RWPE2 (cell line): Measurements from ENCODE around the gene COLEC11.
A peak's percentile ranks its signal among the peaks of the same experiment; 100 is the strongest.
"Not testable (repeated sequence)": the region's sequence is repeated elsewhere in the genome, so short reads cannot be mapped to it uniquely, and the experiment has no call there.

Experiments
- ATAC-seq: fragments of 200-7000 bp; cut with Tn5 transposase; 3 replicates; pipeline ENCODE4 v1.9.1; 2021; ENCODE audit warnings: low read depth
- DNase-seq: peaks from one replicate; pipeline ENCODE4 v3.0.0-alpha.2; 2020; ENCODE audit warnings: low spot score
- H3K27ac ChIP-seq: fragments of 450-650 bp; 2 replicates; pipeline ENCODE4 v1.5.1; 2017; ENCODE audit warnings: mild to moderate bottlenecking; ENCODE audit not compliant: poor library complexity, severe bottlenecking
- H3K27me3 ChIP-seq: fragments of 250-450 bp; sonication (Bioruptor Pico); 2 replicates; pipeline ENCODE4 v1.5.1; 2021; ENCODE audit warnings: mild to moderate bottlenecking, moderate library complexity; ENCODE audit not compliant: insufficient read depth, poor library complexity, severe bottlenecking
- H3K36me3 ChIP-seq: fragments of 250-450 bp; sonication (Bioruptor Pico); 2 replicates; pipeline ENCODE4 v1.5.1; 2020; ENCODE audit warnings: low read depth, mild to moderate bottlenecking, moderate library complexity
- H3K4me1 ChIP-seq: fragments of 250-450 bp; sonication (Bioruptor Pico); 2 replicates; pipeline ENCODE4 v1.5.1; 2021; ENCODE audit warnings: mild to moderate bottlenecking, moderate library complexity; ENCODE audit not compliant: insufficient read depth, poor library complexity, severe bottlenecking
- H3K4me3 ChIP-seq: fragments of 250-450 bp; sonication (Bioruptor Pico); 2 replicates; pipeline ENCODE4 v1.5.1; 2021; ENCODE audit warnings: mild to moderate bottlenecking, moderate library complexity; ENCODE audit not compliant: severe bottlenecking
- H3K9me3 ChIP-seq: fragments of 250-450 bp; sonication (Bioruptor Pico); 2 replicates; pipeline ENCODE4 v1.5.1; 2021; ENCODE audit warnings: mild to moderate bottlenecking, moderate library complexity; ENCODE audit not compliant: severe bottlenecking
- TF ChIP-seq, protein P1 (sequence below): fragments of 450-650 bp; IDR thresholded peaks from one replicate; pipeline ENCODE4 v1.5.1; 2017; ENCODE audit warnings: mild to moderate bottlenecking, moderate library complexity; ENCODE audit not compliant: poor library complexity, severe bottlenecking

The COLEC11 gene

DNA sequence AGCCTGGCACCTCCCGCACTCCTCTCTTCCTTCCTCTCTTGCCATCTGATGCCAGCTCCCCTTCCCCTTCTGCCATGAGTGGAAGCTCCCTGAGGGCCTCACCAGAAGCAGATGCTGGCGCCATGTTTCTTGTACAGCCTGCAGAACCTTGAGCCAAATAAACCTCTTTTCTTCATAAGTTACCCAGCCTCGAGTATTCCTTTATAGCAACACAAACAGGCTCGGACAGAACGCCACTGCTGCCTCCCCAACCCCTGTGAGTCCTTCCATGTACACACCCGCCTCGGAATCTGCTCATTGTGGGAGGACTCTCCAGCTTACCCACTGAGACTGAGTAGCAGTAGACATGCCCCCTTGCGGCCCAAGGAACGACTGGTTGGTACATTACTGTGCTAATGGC is 28.1 kb upstream of the COLEC11 start:
- no peaks in the 10 kb centered on the region for H3K4me1 ChIP-seq
- no peak overlapping the region for H3K27ac ChIP-seq
- no peak for DNase-seq
- H3K27me3 ChIP-seq, result no peaks in the 10 kb centered on the region
- H3K9me3 ChIP-seq, result no peaks in the 10 kb centered on the region
- H3K36me3 ChIP-seq, result no peaks in the 10 kb centered on the region
- TF ChIP-seq, protein P1, sequence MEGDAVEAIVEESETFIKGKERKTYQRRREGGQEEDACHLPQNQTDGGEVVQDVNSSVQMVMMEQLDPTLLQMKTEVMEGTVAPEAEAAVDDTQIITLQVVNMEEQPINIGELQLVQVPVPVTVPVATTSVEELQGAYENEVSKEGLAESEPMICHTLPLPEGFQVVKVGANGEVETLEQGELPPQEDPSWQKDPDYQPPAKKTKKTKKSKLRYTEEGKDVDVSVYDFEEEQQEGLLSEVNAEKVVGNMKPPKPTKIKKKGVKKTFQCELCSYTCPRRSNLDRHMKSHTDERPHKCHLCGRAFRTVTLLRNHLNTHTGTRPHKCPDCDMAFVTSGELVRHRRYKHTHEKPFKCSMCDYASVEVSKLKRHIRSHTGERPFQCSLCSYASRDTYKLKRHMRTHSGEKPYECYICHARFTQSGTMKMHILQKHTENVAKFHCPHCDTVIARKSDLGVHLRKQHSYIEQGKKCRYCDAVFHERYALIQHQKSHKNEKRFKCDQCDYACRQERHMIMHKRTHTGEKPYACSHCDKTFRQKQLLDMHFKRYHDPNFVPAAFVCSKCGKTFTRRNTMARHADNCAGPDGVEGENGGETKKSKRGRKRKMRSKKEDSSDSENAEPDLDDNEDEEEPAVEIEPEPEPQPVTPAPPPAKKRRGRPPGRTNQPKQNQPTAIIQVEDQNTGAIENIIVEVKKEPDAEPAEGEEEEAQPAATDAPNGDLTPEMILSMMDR, result no peak
- H3K4me3 ChIP-seq, result no peak overlapping the region
- ATAC-seq, result no peak

DNA sequence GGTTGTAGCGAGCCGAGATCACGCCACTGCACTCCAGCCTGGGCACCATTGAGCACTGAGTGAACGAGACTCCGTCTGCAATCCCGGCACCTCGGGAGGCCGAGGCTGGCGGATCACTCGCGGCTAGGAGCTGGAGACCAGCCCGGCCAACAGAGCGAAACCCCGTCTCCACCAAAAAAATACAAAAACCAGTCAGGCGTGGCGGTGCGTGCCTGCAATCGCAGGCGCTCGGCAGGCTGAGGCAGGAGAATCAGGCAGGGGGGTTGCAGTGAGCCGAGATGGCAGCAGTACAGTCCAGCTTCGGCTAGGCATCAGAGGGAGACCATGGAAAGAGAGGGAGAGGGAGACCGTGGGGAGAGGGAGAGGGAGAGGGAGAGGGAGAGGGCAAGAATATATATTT is 25.3 kb upstream of the COLEC11 start:
- ATAC-seq, H3K36me3 ChIP-seq, H3K4me3 ChIP-seq, H3K27ac ChIP-seq, H3K9me3 ChIP-seq, DNase-seq, H3K27me3 ChIP-seq, H3K4me1 ChIP-seq: not testable (repeated sequence)

DNA sequence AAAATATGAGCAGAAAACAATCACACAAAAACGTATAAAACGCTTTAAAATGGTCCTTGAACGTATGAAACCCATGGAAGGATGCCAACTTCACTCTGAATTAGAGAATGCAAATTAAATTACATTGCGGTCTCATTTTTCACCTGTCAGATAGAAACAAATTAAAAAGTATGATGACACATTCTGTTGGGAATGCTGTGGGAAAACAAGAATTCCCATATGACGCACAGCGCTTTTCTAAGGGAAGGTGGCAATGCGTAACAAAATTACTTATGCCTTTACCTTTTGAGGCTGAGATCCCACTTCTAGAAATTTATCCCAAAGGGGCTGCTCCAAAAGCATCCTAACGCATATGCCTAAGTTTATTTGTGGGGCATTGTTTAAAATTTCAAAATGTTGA is 23.6 kb upstream of the COLEC11 start:
- H3K36me3 ChIP-seq, result peaks cover 8% of the 10 kb centered on the region
- no peaks in the 10 kb centered on the region for H3K27me3 ChIP-seq
- H3K4me3 ChIP-seq, result no peak overlapping the region
- no peak for ATAC-seq
- no peak overlapping the region for H3K27ac ChIP-seq
- no peak for DNase-seq
- peaks cover 3% of the 10 kb centered on the region for H3K4me1 ChIP-seq
- H3K9me3 ChIP-seq, result no peaks in the 10 kb centered on the region
- TF ChIP-seq, protein P1, result no peak

DNA sequence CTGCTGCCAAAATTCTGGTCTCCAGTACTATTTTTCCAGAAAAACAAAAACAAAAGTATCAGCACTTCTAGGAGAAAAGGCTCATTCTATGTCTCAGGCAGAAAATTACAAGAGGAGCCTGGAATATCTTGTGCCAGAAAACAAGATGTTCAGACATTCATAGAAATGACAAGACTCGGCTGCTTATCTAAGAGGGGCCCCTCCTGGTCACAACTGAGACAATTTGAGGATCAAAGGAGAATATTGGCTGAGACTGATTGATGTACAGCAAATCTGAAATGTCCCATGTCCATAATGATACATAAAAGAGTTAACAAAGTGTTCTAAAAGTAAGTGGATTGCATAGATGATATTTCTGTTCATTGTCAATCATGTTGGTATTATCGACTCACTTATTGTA is 22.3 kb upstream of the COLEC11 start:
- Histone ChIP-seq H3K27ac (no peak overlapping the region), H3K4me3 (no peak overlapping the region), H3K9me3 (no peaks in the 10 kb centered on the region), H3K4me1 (peaks cover 15% of the 10 kb centered on the region), H3K36me3 (peaks cover 21% of the 10 kb centered on the region), H3K27me3 (no peaks in the 10 kb centered on the region)
- ATAC-seq (no peak), DNase-seq (no peak)
- TF ChIP-seq, protein P1, result no peak

DNA sequence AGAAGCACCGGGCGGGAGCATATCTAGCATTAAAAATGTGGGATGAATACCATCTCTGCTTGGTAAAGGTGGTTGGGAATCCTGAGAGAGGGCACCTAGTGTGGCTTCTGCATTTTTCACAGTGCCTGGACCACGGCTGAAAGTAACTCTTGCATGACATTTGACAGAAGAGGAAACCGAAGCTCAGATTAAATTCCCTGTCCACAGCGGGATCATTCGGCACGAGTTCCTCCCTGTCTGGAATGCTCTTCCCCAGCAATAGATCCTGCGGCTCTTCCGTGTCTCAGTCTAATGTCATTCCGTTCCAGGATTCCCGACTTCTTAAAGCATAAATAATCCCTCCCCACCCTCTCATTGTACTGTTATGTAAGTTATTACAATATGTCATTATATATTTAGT is 20.8 kb upstream of the COLEC11 start:
- Histone ChIP-seq H3K4me3 (peak overlapping the region; percentile 56), H3K36me3 (peaks cover 37% of the 10 kb centered on the region), H3K9me3 (no peaks in the 10 kb centered on the region), H3K4me1 (peaks cover 23% of the 10 kb centered on the region), H3K27ac (no peak overlapping the region), H3K27me3 (no peaks in the 10 kb centered on the region)
- TF ChIP-seq, protein P1, result no peak
- DNase-seq, result no peak
- ATAC-seq, result no peak
